ENCODE results near the gene ARSI.

The ARSI gene

GRCh38 chr5:150293091-150293941 is 9.4 kb downstream of the ARSI start:
- DNase-seq (ENCODE audit: low spot score), result no peak

- no peak for DNase-seq (ENCODE audit: low spot score)
Observed at GRCh38 chr5:150291388-150292385, 11.0 kb downstream of the ARSI start.

- no peak for DNase-seq (ENCODE audit: low spot score)
Observed at GRCh38 chr5:150289551-150290390, 12.9 kb downstream of the ARSI start, which contains the start of gene CAMK2A. Gene CAMK2A (minus strand): TSS chr5:150289773. CDS start chr5:150289625, 148 bp downstream.

GRCh38 chr5:150288791-150289190 is 13.9 kb downstream of the ARSI start:
- no peak for DNase-seq (ENCODE audit: low spot score)

- no peak for DNase-seq (ENCODE audit: low spot score)
Observed at GRCh38 chr5:150288361-150288760, 14.3 kb downstream of the ARSI start.

GRCh38 chr5:150286820-150287219 is 15.9 kb downstream of the ARSI start:
- DNase-seq (ENCODE audit: low spot score), result no peak

GRCh38 chr5:150285114-150285513 is 17.6 kb downstream of the ARSI start:
- DNase-seq (ENCODE audit: low spot score), result no peak

- DNase-seq (ENCODE audit: low spot score), result no peak
Observed at GRCh38 chr5:150284311-150284710, 18.4 kb downstream of the ARSI start.

- DNase-seq (ENCODE audit: low spot score), result no peak
Observed at GRCh38 chr5:150283904-150284303, 18.8 kb downstream of the ARSI start.

- no peak for DNase-seq (ENCODE audit: low spot score)
Observed at GRCh38 chr5:150281987-150282386, 20.7 kb downstream of the ARSI start.

- DNase-seq (ENCODE audit: low spot score), result no peak
Observed at GRCh38 chr5:150279330-150280020, 23.2 kb downstream of the ARSI start.

GRCh38 chr5:150278916-150279315 is 23.8 kb downstream of the ARSI start:
- no peak for DNase-seq (ENCODE audit: low spot score)

- no peak for DNase-seq (ENCODE audit: low spot score)
Observed at GRCh38 chr5:150278046-150278730, 24.5 kb downstream of the ARSI start.

GRCh38 chr5:150277043-150277442 is 25.7 kb downstream of the ARSI start:
- no peak for DNase-seq (ENCODE audit: low spot score)

GRCh38 chr5:150274811-150275210 is 27.9 kb downstream of the ARSI start:
- DNase-seq (ENCODE audit: low spot score), result no peak

- no peak for DNase-seq (ENCODE audit: low spot score)
Observed at GRCh38 chr5:150272531-150272930, 30.2 kb downstream of the ARSI start.

- DNase-seq (ENCODE audit: low spot score), result no peak
Observed at GRCh38 chr5:150271923-150272322, 30.8 kb downstream of the ARSI start.

- DNase-seq (ENCODE audit: low spot score), result no peak
Observed at GRCh38 chr5:150271296-150271692, 31.4 kb downstream of the ARSI start.

GRCh38 chr5:150270541-150271295 is 32.0 kb downstream of the ARSI start:
- DNase-seq (ENCODE audit: low spot score), result no peak

GRCh38 chr5:150266871-150267291 is 35.8 kb downstream of the ARSI start:
- DNase-seq (ENCODE audit: low spot score), result no peak
